Stimulated activated CD4-positive, alpha-beta T cell treated with anti-CD3 and anti-CD28 coated beads, Interleukin-15, amount 100 ng/mL, for 24 hours (primary cell): ENCODE measurements around the gene CALML3.

Source experiments
- DNase-seq: peaks from one replicate; pipeline ENCODE4 v3.0.0-alpha.2; 2020

Gene CALML3

GRCh38 chr10:5573968-5574641, 49.3 kb downstream of the CALML3 start:
- DNase-seq, result no peak

DNA sequence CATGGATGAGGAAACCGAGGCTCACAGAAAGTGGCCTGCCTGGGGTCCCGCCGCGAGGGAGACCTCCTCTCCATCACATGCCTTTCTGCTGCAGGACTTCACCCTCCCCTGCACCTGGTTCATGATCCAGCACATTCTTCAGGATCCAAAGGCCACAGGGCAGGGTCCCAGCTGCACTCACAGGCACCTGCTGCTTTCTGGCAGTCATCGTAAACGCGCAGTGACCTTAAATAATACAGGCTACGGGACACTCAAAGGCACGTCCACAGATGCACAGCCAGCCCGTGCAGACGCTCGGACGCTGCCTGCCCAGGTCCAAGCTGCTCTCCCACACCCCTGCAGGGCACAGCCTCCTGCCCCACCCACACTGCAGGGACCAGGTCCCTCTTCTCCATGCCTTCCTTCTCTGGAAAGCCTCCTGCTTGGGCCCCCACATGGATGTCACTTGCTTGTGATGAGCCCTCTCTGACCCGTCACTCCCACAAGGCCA, 49.9 kb downstream of the CALML3 start:
- DNase-seq, result no peak

DNA sequence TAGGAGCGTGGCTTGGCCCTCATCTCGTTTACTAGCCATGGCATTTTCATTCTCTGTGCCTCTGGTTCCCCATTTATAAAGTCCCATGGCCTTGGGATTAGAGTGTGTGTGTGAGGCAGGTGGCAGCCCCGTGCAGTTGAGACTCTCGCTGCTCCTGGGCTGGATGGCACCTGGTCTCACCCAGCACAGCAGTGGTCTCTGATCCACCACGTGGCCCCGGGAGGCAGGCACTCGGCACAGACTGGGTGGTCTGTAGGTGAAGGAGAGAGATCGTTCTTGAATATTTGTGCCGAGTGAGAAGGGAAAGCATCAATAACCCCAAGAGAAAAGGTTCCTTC, 50.4 kb downstream of the CALML3 start:
- DNase-seq, result no peak

DNA sequence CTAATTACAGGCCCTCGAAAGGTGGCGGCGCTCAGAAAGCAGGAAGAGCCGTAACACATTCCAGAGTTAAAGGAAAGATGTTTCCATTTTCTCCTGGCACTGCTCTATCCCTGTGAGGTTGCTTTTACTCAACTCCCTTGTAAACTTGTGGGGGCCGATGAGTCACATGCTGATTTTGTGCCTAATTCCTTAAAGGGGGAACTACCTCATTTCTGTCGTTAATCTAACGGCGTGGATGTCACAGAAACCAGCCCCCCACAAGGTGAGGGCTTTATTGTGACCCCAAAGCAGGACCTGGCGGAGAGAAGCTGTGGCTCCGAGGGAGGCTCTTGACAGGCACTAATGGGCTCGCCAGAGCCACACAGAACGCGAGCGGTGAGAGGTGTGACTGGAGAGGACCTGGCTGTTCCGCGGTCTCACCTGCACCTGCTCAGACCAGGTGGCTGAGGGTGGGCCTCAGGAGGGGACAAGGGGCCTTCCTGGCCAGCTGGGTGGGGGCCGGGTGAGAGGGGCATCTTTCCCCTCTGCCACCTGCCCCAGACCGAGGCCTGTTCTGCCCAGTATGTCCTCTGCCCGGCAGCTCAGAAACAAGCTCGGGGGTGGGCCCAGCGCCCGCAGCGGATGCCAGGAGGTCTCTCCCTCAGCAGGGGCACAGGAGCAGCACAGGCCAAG, 50.9 kb downstream of the CALML3 start:
- no peak for DNase-seq

DNA sequence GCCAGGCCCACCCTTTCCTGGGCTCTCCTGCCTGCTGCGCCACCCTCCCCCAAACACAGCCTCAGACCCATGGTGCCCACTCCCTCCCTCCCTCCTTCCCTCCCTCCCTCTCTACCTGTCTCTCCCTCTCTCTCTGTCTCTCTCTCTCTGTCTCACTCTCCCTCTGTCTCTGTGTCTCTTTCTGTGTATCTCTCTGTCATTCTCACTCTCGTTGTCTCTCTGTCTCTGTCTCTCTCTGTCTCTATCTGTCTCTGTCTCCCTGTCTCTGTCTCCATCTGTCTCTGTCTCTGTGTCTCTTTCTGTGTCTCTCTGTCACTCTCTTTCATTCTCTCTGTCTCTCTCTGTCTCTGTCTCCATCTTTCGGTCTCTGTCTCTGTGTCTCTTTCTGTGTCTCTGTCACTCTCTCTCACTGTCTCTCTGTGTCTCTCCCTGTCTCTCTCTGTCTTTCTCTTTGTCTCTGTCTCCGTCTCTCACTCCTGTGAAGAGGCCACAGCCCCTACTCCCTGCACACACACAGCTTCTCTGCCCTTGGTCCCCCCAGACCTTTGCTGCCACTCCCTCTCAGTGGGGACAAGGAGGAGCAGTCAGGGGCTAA, 51.5 kb downstream of the CALML3 start:
- no peak for DNase-seq
